ENCODE measurements around the gene ARHGAP10.
A peak's percentile ranks its signal among the peaks of the same experiment; 100 is the strongest.

The ARHGAP10 gene

DNA sequence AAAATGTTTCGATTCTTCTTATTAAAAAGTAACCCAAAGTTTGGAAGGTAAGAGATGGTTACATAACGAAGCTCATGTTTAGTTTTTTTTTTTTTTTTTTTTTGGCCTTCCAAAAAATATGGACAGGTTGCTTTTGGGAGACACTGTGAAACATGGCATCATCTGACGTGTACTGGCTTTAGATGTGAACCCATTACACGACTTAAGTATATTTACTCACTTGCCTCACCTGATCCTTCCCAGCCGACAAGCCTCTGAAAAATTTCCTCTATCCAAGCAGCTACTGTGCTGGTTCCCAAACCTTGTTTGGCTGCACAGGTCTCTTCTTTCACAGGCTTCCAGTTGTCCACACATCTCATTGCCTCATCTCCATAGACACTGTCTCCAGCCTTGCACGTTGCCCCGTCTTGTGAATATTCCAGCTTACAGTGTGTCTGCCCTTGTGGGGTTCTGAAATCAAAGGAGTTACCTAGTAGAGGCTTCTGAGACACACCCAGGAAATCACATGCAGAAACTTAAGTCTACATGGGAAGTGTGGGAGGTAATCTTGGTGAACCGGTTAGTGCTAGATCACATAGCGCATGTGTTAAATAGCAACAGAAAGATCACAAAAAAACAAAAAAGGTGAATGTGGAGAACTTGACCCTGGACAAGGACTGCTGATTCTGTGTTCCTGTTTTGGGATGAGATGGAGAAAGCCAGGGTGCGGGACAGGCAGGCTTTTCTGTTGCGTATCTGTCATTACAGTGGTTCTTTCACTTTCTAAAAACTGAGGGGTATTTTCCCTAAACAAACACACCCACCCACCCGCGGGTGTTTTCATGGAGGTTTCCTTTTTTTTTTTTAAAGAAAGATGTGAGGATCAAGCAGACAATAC, 328.6 kb downstream of the ARHGAP10 start:
- intact Hi-C loops (cut with DNase I), result no loop called here
- no peak for DNase-seq

GRCh38 chr4:148061141-148061481, 329.2 kb downstream of the ARHGAP10 start:
- no peak for DNase-seq
- intact Hi-C loops (cut with DNase I), result no loop called here

- intact Hi-C loops (cut with DNase I), result no loop called here
- DNase-seq, result peak in 1 of 42 donors; percentile 55
Observed at GRCh38 chr4:148061795-148062194, 329.9 kb downstream of the ARHGAP10 start.

DNA sequence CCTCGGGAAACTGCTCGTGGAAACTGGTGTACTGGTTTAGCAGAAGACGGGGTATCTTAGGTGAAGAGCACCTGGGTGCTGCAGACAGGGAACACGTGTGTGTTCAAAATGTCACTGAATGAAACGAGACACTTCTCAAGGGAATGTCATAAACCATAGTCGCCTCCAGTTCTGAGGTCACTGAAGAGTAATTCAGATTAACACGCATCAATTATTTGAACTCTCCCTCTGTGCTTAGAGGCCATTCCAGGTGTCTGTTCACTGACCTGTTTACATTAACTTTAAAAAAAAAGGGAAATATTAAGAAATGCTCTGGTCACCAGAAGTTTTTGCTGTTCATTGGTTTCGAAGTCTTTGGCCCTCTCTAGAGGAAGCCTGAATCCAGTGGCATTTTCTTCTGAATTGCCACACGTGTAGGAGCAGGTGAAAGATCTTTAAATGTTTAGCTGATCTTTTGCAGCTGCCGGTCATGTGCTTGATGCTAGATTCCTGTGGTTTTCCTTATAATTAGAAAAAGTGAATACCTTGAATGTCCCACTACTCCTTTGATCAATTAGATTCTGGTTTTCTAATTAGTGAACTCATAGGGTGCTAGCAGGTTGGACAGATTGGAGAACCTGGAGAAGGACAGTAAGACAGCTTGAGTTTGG, 330.5 kb downstream of the ARHGAP10 start:
- intact Hi-C loops (cut with DNase I), result no loop called here
- no peak for DNase-seq

- intact Hi-C loops (cut with DNase I), result no loop called here
- DNase-seq, result no peak
Observed at GRCh38 chr4:148064451-148064850, 332.6 kb downstream of the ARHGAP10 start.

- intact Hi-C loops (cut with DNase I), result no loop called here
- peak in 33 of 42 donors; percentile 35 to 88 (median 66) for DNase-seq
Observed at GRCh38 chr4:148065075-148065474, 333.2 kb downstream of the ARHGAP10 start.

DNA sequence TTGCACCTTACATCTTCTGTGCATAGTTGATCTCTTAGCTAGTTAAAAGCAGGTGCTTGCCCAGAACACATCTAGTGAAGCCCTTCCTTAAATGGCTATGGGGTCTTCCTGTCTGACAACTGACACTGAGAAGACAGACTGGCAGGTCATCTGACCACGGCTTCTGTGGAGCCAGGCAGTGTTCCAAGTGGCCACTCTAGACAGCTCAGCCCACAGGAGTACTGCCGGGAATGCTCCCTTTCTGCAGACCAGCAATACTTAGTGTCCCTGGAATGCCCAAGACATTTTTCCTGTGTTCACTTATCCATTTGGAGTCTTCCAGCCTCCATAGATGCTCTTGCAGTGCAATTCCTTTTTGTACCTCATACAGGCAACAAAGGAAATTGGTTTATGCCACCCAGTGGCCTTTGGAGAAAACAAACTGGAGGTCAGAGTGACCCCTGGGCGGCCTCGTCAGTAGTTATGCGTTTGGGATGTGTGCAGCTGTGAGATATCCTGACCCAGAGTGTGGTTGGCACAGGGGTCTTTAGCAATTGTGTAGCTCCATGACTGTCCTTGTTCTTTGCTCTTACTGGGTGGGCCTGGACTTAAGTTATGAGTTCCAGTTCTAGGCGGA, 335.5 kb downstream of the ARHGAP10 start:
- no peak for DNase-seq
- intact Hi-C loops (cut with DNase I), result no loop called here

GRCh38 chr4:148068065-148068911, 336.4 kb downstream of the ARHGAP10 start:
- intact Hi-C loops (cut with DNase I), result no loop called here

DNA sequence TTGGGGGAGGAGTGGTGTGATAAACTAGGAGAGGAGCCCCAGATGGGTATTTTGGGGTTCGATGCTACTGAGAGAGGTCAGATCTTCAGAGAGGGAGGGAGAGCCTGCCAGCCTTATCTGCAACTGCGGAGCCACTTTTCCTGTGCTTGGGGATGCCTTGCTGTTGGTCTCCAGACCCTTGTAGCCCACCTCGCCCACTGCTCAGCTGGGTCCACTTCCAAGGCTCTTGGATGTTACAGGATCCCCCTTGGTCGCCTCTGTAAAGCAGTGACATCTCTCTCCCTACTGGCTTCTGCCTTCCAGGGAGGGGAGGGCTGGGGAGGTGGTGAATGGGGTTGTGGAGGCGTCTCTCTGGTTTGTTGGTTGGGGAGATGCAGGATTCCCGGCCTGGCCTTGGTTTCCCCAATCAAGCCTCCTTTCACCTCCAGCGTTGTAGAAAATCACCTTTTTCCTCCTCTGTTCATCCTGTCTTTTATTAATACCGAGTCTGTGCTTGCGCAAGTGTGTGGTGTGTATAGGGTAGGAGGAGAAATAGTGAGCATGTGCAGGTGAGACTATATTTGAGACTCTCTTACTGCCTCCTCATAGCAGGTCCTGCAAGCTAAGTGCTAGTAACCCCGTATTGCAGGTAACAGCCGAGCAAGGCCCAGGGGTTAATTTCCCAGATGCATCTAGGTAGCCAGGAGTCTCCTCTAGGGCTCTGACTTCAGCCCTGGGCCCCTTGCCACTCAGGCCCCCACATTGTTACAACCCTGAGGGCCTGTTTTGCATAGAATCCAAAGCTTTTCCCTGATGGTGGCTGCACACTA, 337.4 kb downstream of the ARHGAP10 start:
- DNase-seq, result peak in 26 of 42 donors; percentile 19 to 76 (median 48)
- intact Hi-C loops (cut with DNase I), result no loop called here

More at GRCh38 chr4:148068065-148068911, 336.4 kb downstream of the ARHGAP10 start:
- DNase-seq, result peak in 2 of 42 donors; percentile 40 to 51

DNA sequence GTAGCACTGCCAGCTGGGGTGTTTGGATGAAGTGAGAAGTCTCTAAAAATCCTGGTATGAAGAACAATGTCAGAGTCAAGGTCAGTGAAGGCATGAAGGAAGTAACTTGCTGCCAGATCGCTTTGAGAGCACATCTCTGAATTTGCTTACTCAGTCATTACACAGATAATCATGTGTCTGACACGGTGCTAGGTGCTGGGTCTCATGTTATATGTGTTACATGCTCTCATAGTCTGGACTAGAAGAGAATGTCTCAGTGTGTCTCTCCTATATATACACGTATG, 337.9 kb downstream of the ARHGAP10 start:
- DNase-seq, result no peak
- intact Hi-C loops (cut with DNase I), result no loop called here

DNA sequence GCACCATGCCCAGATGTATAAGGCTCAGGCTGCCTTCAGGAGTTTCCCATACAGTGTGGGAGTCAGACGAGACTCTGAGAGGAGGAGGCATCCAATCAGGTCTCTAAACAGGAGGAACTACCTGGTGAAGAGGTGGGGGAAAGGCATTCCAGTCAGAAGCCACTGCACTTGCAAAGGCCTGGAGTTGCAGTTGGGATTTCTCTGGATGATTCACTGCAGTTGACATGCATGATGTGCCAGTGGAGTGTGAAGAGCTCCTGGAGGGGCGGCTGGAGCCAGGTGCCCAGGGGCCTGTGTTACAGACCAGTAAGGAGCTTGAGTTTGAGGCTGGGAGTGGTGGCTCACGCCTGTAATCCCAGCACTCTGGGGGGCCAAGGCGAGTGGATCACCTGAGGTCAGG, 339.1 kb downstream of the ARHGAP10 start:
- intact Hi-C loops (cut with DNase I), result no loop called here
- DNase-seq, result peak in 6 of 42 donors; percentile 31 to 53 (median 40)

DNA sequence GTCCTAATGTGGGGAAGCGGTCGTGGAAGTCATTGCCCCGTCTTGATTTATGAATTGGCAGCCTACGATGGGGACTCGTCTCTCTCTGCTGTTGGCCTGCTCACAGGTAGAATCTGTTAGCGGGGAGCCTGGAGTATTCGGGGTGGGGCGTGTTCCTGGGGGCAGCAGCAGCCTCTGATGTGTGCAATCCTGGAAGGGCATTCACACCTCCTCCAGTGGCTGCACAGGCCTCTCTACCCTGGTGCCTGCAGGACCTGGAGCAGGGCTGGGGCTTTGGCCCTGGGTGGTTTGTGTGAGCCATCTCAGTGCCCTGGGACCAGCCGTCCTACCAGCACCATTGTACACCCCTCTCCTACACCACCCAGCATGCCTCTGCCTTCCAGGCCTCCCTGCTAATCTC, 340.9 kb downstream of the ARHGAP10 start:
- DNase-seq, result no peak

GRCh38 chr4:148073349-148073748, 341.5 kb downstream of the ARHGAP10 start:
- intact Hi-C loops (cut with DNase I), result no loop called here

More for the DNA sequence above, 340.9 kb downstream of the ARHGAP10 start:
- intact Hi-C loops (cut with DNase I), result no loop called here

DNA sequence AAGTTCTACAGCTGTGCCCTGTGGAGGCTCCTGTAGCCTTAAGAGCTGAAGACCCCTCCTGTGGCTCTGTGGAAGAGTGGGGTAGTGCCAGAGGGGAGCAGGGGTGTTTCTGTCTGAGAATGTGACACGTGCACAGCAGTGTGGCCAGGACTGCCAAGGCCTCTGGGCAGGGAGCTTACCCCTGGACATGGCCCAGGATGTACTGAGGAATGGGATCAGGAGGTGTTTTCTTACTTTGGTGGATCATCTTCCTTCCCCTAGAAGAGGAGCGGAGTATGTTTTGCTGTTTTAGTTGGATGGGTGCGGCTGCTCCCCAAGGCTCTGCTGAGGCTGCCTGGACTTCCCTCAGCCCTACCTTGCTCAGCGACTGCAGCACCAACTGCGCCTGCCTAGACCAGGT, 342.6 kb downstream of the ARHGAP10 start:
- intact Hi-C loops (cut with DNase I), result no loop called here
- DNase-seq, result peak in 1 of 42 donors; percentile 17

More at GRCh38 chr4:148073349-148073748, 341.5 kb downstream of the ARHGAP10 start:
- DNase-seq, result no peak

DNA sequence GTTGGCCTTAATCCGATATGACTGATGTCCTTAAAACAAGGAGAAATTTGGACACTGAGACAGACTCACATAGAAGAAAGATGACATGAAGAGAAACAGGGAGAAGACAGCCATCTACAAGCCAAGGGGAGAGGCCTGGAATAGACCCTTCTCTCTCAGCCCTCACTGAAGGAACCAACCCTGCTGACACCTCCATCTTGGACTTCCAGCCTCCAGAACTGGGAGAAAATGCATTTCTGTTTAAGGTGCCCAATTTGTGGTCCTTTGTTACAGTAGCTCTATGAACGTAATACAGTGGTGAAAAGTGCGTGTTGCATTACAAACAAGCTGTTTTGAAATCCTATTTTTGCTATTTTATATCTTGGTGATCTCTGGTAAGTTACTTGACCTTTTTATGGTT, 343.6 kb downstream of the ARHGAP10 start:
- no peak for DNase-seq
- intact Hi-C loops (cut with DNase I), result no loop called here

- no peak for DNase-seq
- intact Hi-C loops (cut with DNase I), result no loop called here
Observed at GRCh38 chr4:148076964-148077363, 345.1 kb downstream of the ARHGAP10 start.

DNA sequence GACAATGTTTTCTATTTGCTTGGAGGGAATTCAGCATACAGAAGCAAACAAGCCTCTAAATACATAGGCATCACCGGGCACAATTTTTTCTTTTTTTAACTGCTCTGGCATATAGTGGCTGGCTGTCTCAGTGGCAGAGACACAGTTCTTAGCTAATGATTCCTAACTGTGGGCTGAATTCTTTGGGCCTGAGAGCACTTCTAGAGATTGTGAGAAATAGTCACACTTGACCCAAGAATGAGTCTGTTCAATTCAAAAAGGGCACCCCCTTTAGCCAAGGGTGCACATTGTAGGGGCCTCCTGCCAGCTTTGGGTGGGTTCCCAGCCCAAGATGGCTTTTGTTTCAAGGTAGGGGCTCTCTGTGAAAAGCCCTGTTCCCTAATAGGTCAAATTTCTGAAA, 345.7 kb downstream of the ARHGAP10 start:
- no peak for DNase-seq

GRCh38 chr4:148078061-148078460, 346.2 kb downstream of the ARHGAP10 start:
- intact Hi-C loops (cut with DNase I), result no loop called here
- DNase-seq, result no peak

More for the DNA sequence above, 345.7 kb downstream of the ARHGAP10 start:
- intact Hi-C loops (cut with DNase I), result no loop called here
